DOHH2 (cell line): ENCODE data around the gene TTC23.

Experiments used
- H3F3A ChIP-seq: fragments of 200-600 bp; sonication (generic), shearing (Covaris generic); 2 replicates; pipeline ENCODE4 v1.6.0; 2016; ENCODE audit warnings: antibody characterized with exemption, mild to moderate bottlenecking; ENCODE audit not compliant: control insufficient read depth, insufficient read depth
- H3K27ac ChIP-seq: fragments of 200-600 bp; sonication (generic); 2 replicates; pipeline ENCODE4 v1.5.1; 2014; ENCODE audit warnings: low read depth, mild to moderate bottlenecking, low read length, moderate library complexity
- H3K27me3 ChIP-seq: fragments of 200-600 bp; sonication (generic); 2 replicates; pipeline ENCODE4 v1.6.1; 2014; ENCODE audit warnings: mild to moderate bottlenecking, low read length, mixed read lengths; ENCODE audit not compliant: control insufficient read depth
- H3K36me3 ChIP-seq: fragments of 200-600 bp; sonication (generic); 2 replicates; pipeline ENCODE4 v1.6.1; 2014; ENCODE audit warnings: mild to moderate bottlenecking, low read length, moderate library complexity, mixed read lengths; ENCODE audit not compliant: control insufficient read depth
- H3K4me1 ChIP-seq: fragments of 200-600 bp; sonication (generic); 2 replicates; pipeline ENCODE4 v1.6.1; 2014; ENCODE audit warnings: mild to moderate bottlenecking, low read length, mixed read lengths; ENCODE audit not compliant: control insufficient read depth
- H3K4me2 ChIP-seq: fragments of 200-600 bp; sonication (generic); 2 replicates; pipeline ENCODE4 v1.6.0; 2014; ENCODE audit warnings: mild to moderate bottlenecking, low read length, moderate library complexity
- H3K4me3 ChIP-seq: fragments of 200-600 bp; sonication (generic); 2 replicates; pipeline ENCODE4 v1.5.1; 2014; ENCODE audit warnings: mild to moderate bottlenecking, low read length, mixed read lengths
- H3K79me2 ChIP-seq: fragments of 200-600 bp; sonication (generic); 2 replicates; pipeline ENCODE4 v1.6.1; 2014; ENCODE audit warnings: mild to moderate bottlenecking, low read length, mixed read lengths; ENCODE audit not compliant: control insufficient read depth
- H3K9me2 ChIP-seq: fragments of 200-600 bp; sonication (generic); replicated peaks from 2 replicates; pipeline ENCODE4 v1.6.1; 2014; ENCODE audit warnings: mild to moderate bottlenecking, low read length, mixed read lengths; ENCODE audit not compliant: control insufficient read depth
- H3K9me3 ChIP-seq: fragments of 200-600 bp; sonication (generic); 2 replicates; pipeline ENCODE4 v1.6.1; 2014; ENCODE audit warnings: antibody characterized with exemption, low read length, mixed read lengths; ENCODE audit not compliant: control insufficient read depth, insufficient read depth
- H4K20me1 ChIP-seq: fragments of 200-600 bp; sonication (generic); 2 replicates; pipeline ENCODE4 v1.6.0; 2014; ENCODE audit warnings: low read depth, mild to moderate bottlenecking, antibody characterized with exemption, low read length, moderate library complexity; ENCODE audit not compliant: control insufficient read depth, insufficient read depth
- CTCF ChIP-seq: fragments of 200-600 bp; sonication (generic); IDR thresholded peaks from one replicate; pipeline ENCODE4 v1.5.1; 2014; ENCODE audit warnings: antibody characterized with exemption, mild to moderate bottlenecking, low read depth, low read length; ENCODE audit not compliant: poor library complexity, severe bottlenecking
- EZH2phosphoT487 ChIP-seq: fragments of 200-600 bp; sonication (generic); IDR thresholded peaks from 2 replicates; pipeline ENCODE4 v1.6.1; 2017; ENCODE audit warnings: borderline replicate concordance, mild to moderate bottlenecking, antibody characterized with exemption, low read length, moderate library complexity, mixed read lengths

TTC23 gene

GRCh38 chr15:99168601-99169580, 80.5 kb downstream of the TTC23 start:
- H3K4me3 ChIP-seq = no peak overlapping the region
- H3K4me1 ChIP-seq = peaks cover 12% of the 10 kb centered on the region; the same call in 1 of the 2 replicates
- no peaks in the 10 kb centered on the region for H3F3A ChIP-seq
- no peaks in the 10 kb centered on the region for H4K20me1 ChIP-seq
- no peak for TF ChIP-seq CTCF
- TF ChIP-seq EZH2phosphoT487 = no peak
- H3K27ac ChIP-seq = no peak overlapping the region
- no peak overlapping the region for H3K4me2 ChIP-seq
- H3K27me3 ChIP-seq = no peaks in the 10 kb centered on the region
- no peaks in the 10 kb centered on the region for H3K79me2 ChIP-seq
- H3K36me3 ChIP-seq = no peaks in the 10 kb centered on the region
- H3K9me2 ChIP-seq = no peaks in the 10 kb centered on the region
- H3K9me3 ChIP-seq = no peaks in the 10 kb centered on the region

GRCh38 chr15:99167640-99168039, 81.7 kb downstream of the TTC23 start:
- no peaks in the 10 kb centered on the region for H3K27me3 ChIP-seq
- H3K79me2 ChIP-seq = no peaks in the 10 kb centered on the region
- no peak overlapping the region for H3K4me2 ChIP-seq
- no peak overlapping the region for H3K4me3 ChIP-seq
- no peaks in the 10 kb centered on the region for H3K9me2 ChIP-seq
- peaks cover 12% of the 10 kb centered on the region; the same call in 1 of the 2 replicates for H3K4me1 ChIP-seq
- no peaks in the 10 kb centered on the region for H3K36me3 ChIP-seq
- H3F3A ChIP-seq = no peaks in the 10 kb centered on the region
- TF ChIP-seq EZH2phosphoT487 (no peak), CTCF (no peak)
- no peak overlapping the region for H3K27ac ChIP-seq
- H4K20me1 ChIP-seq = no peaks in the 10 kb centered on the region
- no peaks in the 10 kb centered on the region for H3K9me3 ChIP-seq

GRCh38 chr15:99167201-99167600, 82.2 kb downstream of the TTC23 start:
- Histone ChIP-seq H3K36me3 (no peaks in the 10 kb centered on the region), H3K27me3 (no peaks in the 10 kb centered on the region), H3K27ac (no peak overlapping the region), H3K9me3 (no peaks in the 10 kb centered on the region), H3K79me2 (no peaks in the 10 kb centered on the region), H3F3A (no peaks in the 10 kb centered on the region), H3K4me3 (no peak overlapping the region), H3K4me2 (no peak overlapping the region), H3K4me1 (peaks cover 12% of the 10 kb centered on the region; the same call in 1 of the 2 replicates), H4K20me1 (no peaks in the 10 kb centered on the region), H3K9me2 (no peaks in the 10 kb centered on the region)
- TF ChIP-seq EZH2phosphoT487 (no peak), CTCF (no peak)
